OCI-LY3 (cell line): ENCODE measurements around the gene LSM7.

Experiments used
- CTCF ChIP-seq: fragments of 200-600, 300-600 bp; sonication (generic); IDR thresholded peaks from 2 replicates; pipeline ENCODE4 v1.5.1; 2014; ENCODE audit warnings: antibody characterized with exemption, low read length, low read depth
- EZH2phosphoT487 ChIP-seq: fragments of 200-600 bp; shearing (Covaris generic); IDR thresholded peaks from 2 replicates; pipeline ENCODE4 v1.6.1; 2018; ENCODE audit warnings: antibody characterized with exemption, mixed run types, low read depth

GRCh38 chr19:2362970-2363300 lies 34.5 kb upstream of the LSM7 start:
- TF ChIP-seq CTCF (no peak), EZH2phosphoT487 (no peak)
